Trophoblast cell (in vitro differentiated cells and primary cell): ENCODE measurements around the gene RETREG1.

Experiments
- DNase-seq, 2 donors: peaks; one replicate each; pipeline ENCODE4 v3.0.0-alpha.2; 2016
- H2AFZ ChIP-seq: 2 replicates; pipeline ENCODE4 v1.6.1; 2013; ENCODE audit warnings: low read length, moderate library complexity, mild to moderate bottlenecking; ENCODE audit not compliant: insufficient read depth, poor library complexity
- H2AK5ac ChIP-seq: 2 replicates; pipeline ENCODE4 v1.6.1; 2013; ENCODE audit warnings: mild to moderate bottlenecking, low read length
- H2BK120ac ChIP-seq: 2 replicates; pipeline ENCODE4 v1.6.1; 2013; ENCODE audit warnings: low read length, mild to moderate bottlenecking, moderate library complexity; ENCODE audit not compliant: insufficient read depth, poor library complexity
- H2BK12ac ChIP-seq: 2 replicates; pipeline ENCODE4 v1.6.1; 2013; ENCODE audit warnings: mild to moderate bottlenecking, low read length, moderate library complexity
- H2BK5ac ChIP-seq: 2 replicates; pipeline ENCODE4 v1.6.1; 2013; ENCODE audit warnings: low read length, low read depth, moderate library complexity, mild to moderate bottlenecking; ENCODE audit not compliant: poor library complexity
- H3K14ac ChIP-seq: 2 replicates; pipeline ENCODE4 v1.6.1; 2013; ENCODE audit warnings: mild to moderate bottlenecking, low read length
- H3K18ac ChIP-seq: 2 replicates; pipeline ENCODE4 v1.6.1; 2013; ENCODE audit warnings: mild to moderate bottlenecking, low read length
- H3K23ac ChIP-seq: 2 replicates; pipeline ENCODE4 v1.6.1; 2013; ENCODE audit warnings: low read length
- H3K27ac ChIP-seq: 2 replicates; pipeline ENCODE4 v1.5.1; 2013; ENCODE audit warnings: low read depth, mild to moderate bottlenecking, inconsistent platforms, low read length, moderate library complexity
- H3K27me3 ChIP-seq: 2 replicates; pipeline ENCODE4 v1.6.1; 2013; ENCODE audit warnings: inconsistent platforms, mild to moderate bottlenecking, low read length, moderate library complexity; ENCODE audit not compliant: insufficient read depth
- H3K36me3 ChIP-seq, 2 experiments: 1 replicate in 1 of 2; 2 replicates in 1 of 2; pipeline ENCODE4 v1.6.1; 2013; ENCODE audit warnings: low read length in 2 of 2, mild to moderate bottlenecking in 2 of 2, moderate library complexity in 1 of 2; ENCODE audit not compliant: insufficient read depth in 2 of 2, control insufficient read depth in 1 of 2
- H3K4ac ChIP-seq: 2 replicates; pipeline ENCODE4 v1.6.1; 2013; ENCODE audit warnings: low read depth, mild to moderate bottlenecking, low read length, moderate library complexity
- H3K4me1 ChIP-seq, 2 experiments: 1 replicate in 1 of 2; 2 replicates in 1 of 2; pipeline ENCODE4 v1.6.1; 2013; ENCODE audit warnings: low read length in 2 of 2, mild to moderate bottlenecking in 2 of 2, moderate library complexity in 1 of 2; ENCODE audit not compliant: insufficient read depth in 2 of 2, control insufficient read depth in 1 of 2
- H3K4me2 ChIP-seq: 2 replicates; pipeline ENCODE4 v1.6.1; 2013; ENCODE audit warnings: inconsistent platforms, mild to moderate bottlenecking, low read length, moderate library complexity
- H3K4me3 ChIP-seq: 2 replicates; pipeline ENCODE4 v1.5.1; 2013; ENCODE audit warnings: mild to moderate bottlenecking, low read depth, low read length, inconsistent platforms
- H3K79me1 ChIP-seq: one replicate; pipeline ENCODE4 v1.6.1; 2013; ENCODE audit warnings: low read length
- H3K79me2 ChIP-seq: 2 replicates; pipeline ENCODE4 v1.6.1; 2013; ENCODE audit warnings: low read length, mild to moderate bottlenecking; ENCODE audit not compliant: control insufficient read depth, insufficient read depth, poor library complexity
- H3K9ac ChIP-seq: 2 replicates; pipeline ENCODE4 v1.6.1; 2013; ENCODE audit warnings: mild to moderate bottlenecking, low read length
- H3K9me3 ChIP-seq: 2 replicates; pipeline ENCODE4 v1.6.1; 2013; ENCODE audit warnings: low read depth, mild to moderate bottlenecking, control low read depth, inconsistent platforms, low read length; ENCODE audit not compliant: insufficient read depth
- H4K12ac ChIP-seq: 2 replicates; pipeline ENCODE4 v1.6.1; 2013; ENCODE audit warnings: low read depth, mild to moderate bottlenecking, low read length, moderate library complexity
- H4K8ac ChIP-seq: 2 replicates; pipeline ENCODE4 v1.6.1; 2013; ENCODE audit warnings: low read depth, mild to moderate bottlenecking, low read length, moderate library complexity
- H4K91ac ChIP-seq: one replicate; pipeline ENCODE4 v1.6.1; 2013; ENCODE audit warnings: low read depth, mild to moderate bottlenecking, low read length, moderate library complexity
- WGBS: extraction: QIAGEN DNeasy Blood & Tissue Kit; methylation state at CpG from one replicate; pipeline ENCODE4 v1.1.7; 2013; ENCODE audit warnings: missing lambda C conversion rate; ENCODE audit not compliant: insufficient read length, insufficient coverage; ENCODE audit errors: extremely low coverage; 5-methylcytosine and 5-hydroxymethylcytosine counted together

RETREG1 gene

GRCh38 chr5:16521521-16522483, 95.0 kb downstream of the RETREG1 start:
- Histone ChIP-seq H4K8ac (no peak overlapping the region), H3K9ac (no peak overlapping the region), H4K12ac (no peak overlapping the region), H3K9me3 (peaks cover 6% of the 10 kb centered on the region), H3K18ac (no peak overlapping the region), H3K23ac (no peak overlapping the region), H3K4me1 (no peaks in the 10 kb centered on the region), H3K4ac (no peak overlapping the region), H2BK5ac (no peak overlapping the region), H4K91ac (no peak overlapping the region), H3K4me3 (no peak overlapping the region), H2BK12ac (no peak overlapping the region), H3K27ac (no peak overlapping the region), H3K79me1 (no peaks in the 10 kb centered on the region), H2BK120ac (no peak overlapping the region), H2AFZ (no peak overlapping the region), H3K14ac (no peak overlapping the region), H3K4me2 (no peak overlapping the region), H3K79me2 (no peaks in the 10 kb centered on the region), H2AK5ac (no peak overlapping the region), H3K36me3 (no peaks in the 10 kb centered on the region), H3K27me3 (no peaks in the 10 kb centered on the region)
- no CpG with 5 or more reads among the region's 10 CpGs for WGBS
- DNase-seq, result no peak

DNA sequence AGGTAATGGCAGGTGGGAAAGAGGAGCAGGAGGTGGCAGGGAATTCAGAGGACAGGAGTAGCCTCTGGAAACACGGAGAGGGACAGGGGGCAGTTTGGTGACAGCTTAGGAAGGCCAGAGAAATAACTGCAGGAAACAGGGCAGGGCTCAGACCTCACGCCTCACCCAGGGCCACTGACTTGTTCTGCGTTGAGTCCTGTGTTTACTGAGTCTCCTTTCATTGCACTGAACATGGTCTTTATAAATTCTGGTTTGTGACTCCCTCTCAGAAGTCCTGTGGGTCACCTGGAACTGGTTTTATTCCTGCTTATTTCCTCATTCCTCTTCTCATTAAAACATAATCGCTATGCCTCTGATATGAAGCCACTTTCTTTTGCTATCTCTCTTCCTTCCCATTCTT, 96.0 kb downstream of the RETREG1 start:
- no CpG with 5 or more reads among the region's 4 CpGs for WGBS
- no peak overlapping the region for H3K4ac ChIP-seq
- H3K9me3 ChIP-seq, result peaks cover 5% of the 10 kb centered on the region
- no peak overlapping the region for H3K18ac ChIP-seq
- no peak overlapping the region for H2BK5ac ChIP-seq
- no peaks in the 10 kb centered on the region for H3K36me3 ChIP-seq
- no peak overlapping the region for H2BK12ac ChIP-seq
- H3K27me3 ChIP-seq, result no peaks in the 10 kb centered on the region
- no peak overlapping the region for H4K12ac ChIP-seq
- H3K4me1 ChIP-seq, result no peaks in the 10 kb centered on the region
- H3K79me2 ChIP-seq, result no peaks in the 10 kb centered on the region
- no peak overlapping the region for H4K8ac ChIP-seq
- no peaks in the 10 kb centered on the region for H3K79me1 ChIP-seq
- H2AK5ac ChIP-seq, result no peak overlapping the region
- no peak overlapping the region for H3K9ac ChIP-seq
- H3K23ac ChIP-seq, result no peak overlapping the region
- H3K14ac ChIP-seq, result no peak overlapping the region
- no peak overlapping the region for H2BK120ac ChIP-seq
- H2AFZ ChIP-seq, result no peak overlapping the region
- no peak for DNase-seq
- H3K4me3 ChIP-seq, result no peak overlapping the region
- no peak overlapping the region for H3K4me2 ChIP-seq
- H4K91ac ChIP-seq, result no peak overlapping the region
- H3K27ac ChIP-seq, result no peak overlapping the region

DNA sequence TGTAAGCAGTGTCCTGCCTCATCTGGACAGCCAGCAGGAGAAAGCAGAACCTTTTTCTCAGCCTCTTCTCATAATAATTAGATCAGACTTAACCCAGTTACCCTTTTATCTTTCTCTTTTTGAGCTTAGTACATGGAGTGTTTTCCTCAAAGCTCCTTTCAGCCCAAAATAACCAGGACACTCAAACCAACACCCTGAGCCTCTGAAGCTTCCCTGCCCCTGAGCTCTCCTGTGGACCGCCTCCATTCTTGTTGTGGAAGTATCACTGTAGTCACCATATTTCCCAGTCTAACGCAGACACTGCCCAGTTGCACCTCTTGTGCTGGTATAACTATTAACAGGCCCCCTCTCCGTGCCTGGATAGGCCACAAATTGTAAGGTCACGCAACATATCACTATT, 97.4 kb downstream of the RETREG1 start:
- no peak overlapping the region for H3K14ac ChIP-seq
- H3K79me1 ChIP-seq, result no peaks in the 10 kb centered on the region
- H4K91ac ChIP-seq, result no peak overlapping the region
- H3K4ac ChIP-seq, result no peak overlapping the region
- H3K23ac ChIP-seq, result no peak overlapping the region
- no peak overlapping the region for H4K8ac ChIP-seq
- H2BK12ac ChIP-seq, result no peak overlapping the region
- WGBS, result no CpG with 5 or more reads among the region's 4 CpGs
- peaks cover 5% of the 10 kb centered on the region for H3K9me3 ChIP-seq
- no peak overlapping the region for H3K4me3 ChIP-seq
- no peak for DNase-seq
- no peak overlapping the region for H4K12ac ChIP-seq
- H3K18ac ChIP-seq, result no peak overlapping the region
- H3K79me2 ChIP-seq, result no peaks in the 10 kb centered on the region
- no peak overlapping the region for H3K4me2 ChIP-seq
- no peaks in the 10 kb centered on the region for H3K36me3 ChIP-seq
- no peaks in the 10 kb centered on the region for H3K27me3 ChIP-seq
- H2AK5ac ChIP-seq, result no peak overlapping the region
- no peak overlapping the region for H2BK120ac ChIP-seq
- H3K9ac ChIP-seq, result no peak overlapping the region
- no peak overlapping the region for H2AFZ ChIP-seq
- H2BK5ac ChIP-seq, result no peak overlapping the region
- H3K27ac ChIP-seq, result no peak overlapping the region
- no peaks in the 10 kb centered on the region for H3K4me1 ChIP-seq

- no peak overlapping the region for H3K18ac ChIP-seq
- whole genome bisulfite sequencing, result no CpG with 5 or more reads among the region's 2 CpGs
- H3K27ac ChIP-seq, result no peak overlapping the region
- no peak overlapping the region for H4K12ac ChIP-seq
- no peaks in the 10 kb centered on the region for H3K79me1 ChIP-seq
- H2BK12ac ChIP-seq, result no peak overlapping the region
- H2BK5ac ChIP-seq, result no peak overlapping the region
- DNase-seq, result no peak
- H3K27me3 ChIP-seq, result no peaks in the 10 kb centered on the region
- no peak overlapping the region for H4K91ac ChIP-seq
- H3K4me1 ChIP-seq, result no peaks in the 10 kb centered on the region
- no peak overlapping the region for H3K14ac ChIP-seq
- H2AFZ ChIP-seq, result no peak overlapping the region
- no peak overlapping the region for H3K4me3 ChIP-seq
- H3K4ac ChIP-seq, result no peak overlapping the region
- no peak overlapping the region for H2BK120ac ChIP-seq
- H2AK5ac ChIP-seq, result no peak overlapping the region
- no peak overlapping the region for H4K8ac ChIP-seq
- H3K36me3 ChIP-seq, result no peaks in the 10 kb centered on the region
- peaks cover 1% of the 10 kb centered on the region for H3K9me3 ChIP-seq
- no peaks in the 10 kb centered on the region for H3K79me2 ChIP-seq
- no peak overlapping the region for H3K4me2 ChIP-seq
- no peak overlapping the region for H3K23ac ChIP-seq
- no peak overlapping the region for H3K9ac ChIP-seq
Observed at GRCh38 chr5:16518606-16519005, 98.2 kb downstream of the RETREG1 start.
